Liver (tissue), 3 donors: Measurements from ENCODE around the gene FOXO3.

Experiments
- HNF4A ChIP-seq, 2 donors: conservative IDR thresholded peaks; 2 replicates each; pipeline ENCODE4 v1.6.1; 2016; ENCODE audit warnings: antibody characterized with exemption in 2 of 2, mild to moderate bottlenecking in 2 of 2
- NR2F2 ChIP-seq: IDR thresholded peaks from 2 replicates; pipeline ENCODE4 v1.6.1; 2016; ENCODE audit warnings: antibody characterized with exemption
- RAD21 ChIP-seq, 2 donors: IDR thresholded peaks; 2 replicates each; pipeline ENCODE4 v1.6.1; 2016; ENCODE audit warnings: antibody characterized with exemption in 2 of 2, mild to moderate bottlenecking in 2 of 2
- SP1 ChIP-seq: IDR thresholded peaks from 2 replicates; pipeline ENCODE4 v1.6.1; 2018; ENCODE audit warnings: antibody characterized with exemption, mild to moderate bottlenecking
- TAF1 ChIP-seq: conservative IDR thresholded peaks from 2 replicates; pipeline ENCODE4 v1.6.1; 2016; ENCODE audit warnings: antibody characterized with exemption, mild to moderate bottlenecking
- TF ChIP-seq, protein P1 (sequence below): IDR thresholded peaks from 2 replicates; pipeline ENCODE4 v1.6.1; 2016; ENCODE audit warnings: antibody characterized with exemption
- TF ChIP-seq, protein P2 (sequence below): fragments of 150-350 bp; IDR thresholded peaks from 2 replicates; pipeline ENCODE4 v1.5.1; 2017; ENCODE audit warnings: improper control_type of control experiment, low read depth, low read length; ENCODE audit not compliant: missing input control
- TF ChIP-seq, protein P3 (sequence below): IDR thresholded peaks from 2 replicates; pipeline ENCODE4 v1.6.1; 2016; ENCODE audit warnings: antibody characterized with exemption
- TF ChIP-seq, protein P4 (sequence below): IDR thresholded peaks from 2 replicates; pipeline ENCODE4 v1.6.1; 2016; ENCODE audit warnings: antibody characterized with exemption, mild to moderate bottlenecking
- TF ChIP-seq, protein P5 (sequence below): IDR thresholded peaks from 2 replicates; pipeline ENCODE4 v1.6.1; 2016; ENCODE audit warnings: antibody characterized with exemption
- donor health status: healthy.
- donor health status: healthy.

DNA sequence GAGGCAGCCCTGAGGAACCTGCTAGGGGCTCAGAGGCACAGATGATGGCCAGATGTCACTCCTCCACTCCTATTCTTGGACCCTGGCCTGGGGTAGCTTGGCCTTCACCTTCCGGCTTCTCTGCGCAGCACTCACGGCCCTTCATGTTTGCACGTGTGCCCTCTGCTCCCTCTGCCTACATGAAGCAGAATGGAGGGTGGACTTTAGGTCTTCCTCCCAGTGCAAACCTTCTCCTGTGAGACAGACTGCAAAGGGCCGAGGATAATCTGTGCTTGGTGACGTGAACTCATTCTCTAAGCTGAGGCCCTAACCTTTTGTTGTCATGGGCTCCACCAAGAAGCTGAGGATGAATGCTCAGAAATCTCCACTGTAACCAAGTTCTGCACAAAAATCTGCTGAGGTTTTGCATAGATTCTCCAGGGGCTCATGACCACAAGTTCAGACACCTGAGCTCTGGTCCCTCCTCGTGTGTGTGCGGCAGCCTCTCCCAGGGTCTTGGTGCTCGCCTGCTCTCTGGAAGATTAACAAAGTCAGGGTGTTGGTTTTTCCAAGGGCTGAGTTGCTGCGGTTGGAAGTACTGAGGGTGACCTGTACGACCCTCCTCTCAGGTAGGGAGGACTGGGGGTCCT lies 25.5 kb upstream of the FOXO3 start:
- TF ChIP-seq, protein P1, sequence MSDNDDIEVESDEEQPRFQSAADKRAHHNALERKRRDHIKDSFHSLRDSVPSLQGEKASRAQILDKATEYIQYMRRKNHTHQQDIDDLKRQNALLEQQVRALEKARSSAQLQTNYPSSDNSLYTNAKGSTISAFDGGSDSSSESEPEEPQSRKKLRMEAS = no peak
- TF ChIP-seq, protein P2, sequence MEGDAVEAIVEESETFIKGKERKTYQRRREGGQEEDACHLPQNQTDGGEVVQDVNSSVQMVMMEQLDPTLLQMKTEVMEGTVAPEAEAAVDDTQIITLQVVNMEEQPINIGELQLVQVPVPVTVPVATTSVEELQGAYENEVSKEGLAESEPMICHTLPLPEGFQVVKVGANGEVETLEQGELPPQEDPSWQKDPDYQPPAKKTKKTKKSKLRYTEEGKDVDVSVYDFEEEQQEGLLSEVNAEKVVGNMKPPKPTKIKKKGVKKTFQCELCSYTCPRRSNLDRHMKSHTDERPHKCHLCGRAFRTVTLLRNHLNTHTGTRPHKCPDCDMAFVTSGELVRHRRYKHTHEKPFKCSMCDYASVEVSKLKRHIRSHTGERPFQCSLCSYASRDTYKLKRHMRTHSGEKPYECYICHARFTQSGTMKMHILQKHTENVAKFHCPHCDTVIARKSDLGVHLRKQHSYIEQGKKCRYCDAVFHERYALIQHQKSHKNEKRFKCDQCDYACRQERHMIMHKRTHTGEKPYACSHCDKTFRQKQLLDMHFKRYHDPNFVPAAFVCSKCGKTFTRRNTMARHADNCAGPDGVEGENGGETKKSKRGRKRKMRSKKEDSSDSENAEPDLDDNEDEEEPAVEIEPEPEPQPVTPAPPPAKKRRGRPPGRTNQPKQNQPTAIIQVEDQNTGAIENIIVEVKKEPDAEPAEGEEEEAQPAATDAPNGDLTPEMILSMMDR = no peak
- TF ChIP-seq, protein P3, sequence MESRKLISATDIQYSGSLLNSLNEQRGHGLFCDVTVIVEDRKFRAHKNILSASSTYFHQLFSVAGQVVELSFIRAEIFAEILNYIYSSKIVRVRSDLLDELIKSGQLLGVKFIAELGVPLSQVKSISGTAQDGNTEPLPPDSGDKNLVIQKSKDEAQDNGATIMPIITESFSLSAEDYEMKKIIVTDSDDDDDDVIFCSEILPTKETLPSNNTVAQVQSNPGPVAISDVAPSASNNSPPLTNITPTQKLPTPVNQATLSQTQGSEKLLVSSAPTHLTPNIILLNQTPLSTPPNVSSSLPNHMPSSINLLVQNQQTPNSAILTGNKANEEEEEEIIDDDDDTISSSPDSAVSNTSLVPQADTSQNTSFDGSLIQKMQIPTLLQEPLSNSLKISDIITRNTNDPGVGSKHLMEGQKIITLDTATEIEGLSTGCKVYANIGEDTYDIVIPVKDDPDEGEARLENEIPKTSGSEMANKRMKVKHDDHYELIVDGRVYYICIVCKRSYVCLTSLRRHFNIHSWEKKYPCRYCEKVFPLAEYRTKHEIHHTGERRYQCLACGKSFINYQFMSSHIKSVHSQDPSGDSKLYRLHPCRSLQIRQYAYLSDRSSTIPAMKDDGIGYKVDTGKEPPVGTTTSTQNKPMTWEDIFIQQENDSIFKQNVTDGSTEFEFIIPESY = no peak
- TF ChIP-seq RAD21 (IDR thresholded peaks at IDR 0.05) (no peak), TAF1 (no peak), NR2F2 (no peak), HNF4A (conservative IDR thresholded peaks at IDR 0.05) (no peak), SP1 (no peak)
- TF ChIP-seq, protein P4, sequence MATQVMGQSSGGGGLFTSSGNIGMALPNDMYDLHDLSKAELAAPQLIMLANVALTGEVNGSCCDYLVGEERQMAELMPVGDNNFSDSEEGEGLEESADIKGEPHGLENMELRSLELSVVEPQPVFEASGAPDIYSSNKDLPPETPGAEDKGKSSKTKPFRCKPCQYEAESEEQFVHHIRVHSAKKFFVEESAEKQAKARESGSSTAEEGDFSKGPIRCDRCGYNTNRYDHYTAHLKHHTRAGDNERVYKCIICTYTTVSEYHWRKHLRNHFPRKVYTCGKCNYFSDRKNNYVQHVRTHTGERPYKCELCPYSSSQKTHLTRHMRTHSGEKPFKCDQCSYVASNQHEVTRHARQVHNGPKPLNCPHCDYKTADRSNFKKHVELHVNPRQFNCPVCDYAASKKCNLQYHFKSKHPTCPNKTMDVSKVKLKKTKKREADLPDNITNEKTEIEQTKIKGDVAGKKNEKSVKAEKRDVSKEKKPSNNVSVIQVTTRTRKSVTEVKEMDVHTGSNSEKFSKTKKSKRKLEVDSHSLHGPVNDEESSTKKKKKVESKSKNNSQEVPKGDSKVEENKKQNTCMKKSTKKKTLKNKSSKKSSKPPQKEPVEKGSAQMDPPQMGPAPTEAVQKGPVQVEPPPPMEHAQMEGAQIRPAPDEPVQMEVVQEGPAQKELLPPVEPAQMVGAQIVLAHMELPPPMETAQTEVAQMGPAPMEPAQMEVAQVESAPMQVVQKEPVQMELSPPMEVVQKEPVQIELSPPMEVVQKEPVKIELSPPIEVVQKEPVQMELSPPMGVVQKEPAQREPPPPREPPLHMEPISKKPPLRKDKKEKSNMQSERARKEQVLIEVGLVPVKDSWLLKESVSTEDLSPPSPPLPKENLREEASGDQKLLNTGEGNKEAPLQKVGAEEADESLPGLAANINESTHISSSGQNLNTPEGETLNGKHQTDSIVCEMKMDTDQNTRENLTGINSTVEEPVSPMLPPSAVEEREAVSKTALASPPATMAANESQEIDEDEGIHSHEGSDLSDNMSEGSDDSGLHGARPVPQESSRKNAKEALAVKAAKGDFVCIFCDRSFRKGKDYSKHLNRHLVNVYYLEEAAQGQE = no peak
- TF ChIP-seq, protein P5, sequence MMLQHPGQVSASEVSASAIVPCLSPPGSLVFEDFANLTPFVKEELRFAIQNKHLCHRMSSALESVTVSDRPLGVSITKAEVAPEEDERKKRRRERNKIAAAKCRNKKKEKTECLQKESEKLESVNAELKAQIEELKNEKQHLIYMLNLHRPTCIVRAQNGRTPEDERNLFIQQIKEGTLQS = no peak
